ENCODE measurements around the gene CACNA1C. TPM values are rescaled to one million over a fixed set of nuclear protein-coding genes. Genes with fewer than 3 reads are reported as not detected.

Gene CACNA1C
- total RNA-seq, 1 donor from 2014 or later: 1.6 TPM

DNA sequence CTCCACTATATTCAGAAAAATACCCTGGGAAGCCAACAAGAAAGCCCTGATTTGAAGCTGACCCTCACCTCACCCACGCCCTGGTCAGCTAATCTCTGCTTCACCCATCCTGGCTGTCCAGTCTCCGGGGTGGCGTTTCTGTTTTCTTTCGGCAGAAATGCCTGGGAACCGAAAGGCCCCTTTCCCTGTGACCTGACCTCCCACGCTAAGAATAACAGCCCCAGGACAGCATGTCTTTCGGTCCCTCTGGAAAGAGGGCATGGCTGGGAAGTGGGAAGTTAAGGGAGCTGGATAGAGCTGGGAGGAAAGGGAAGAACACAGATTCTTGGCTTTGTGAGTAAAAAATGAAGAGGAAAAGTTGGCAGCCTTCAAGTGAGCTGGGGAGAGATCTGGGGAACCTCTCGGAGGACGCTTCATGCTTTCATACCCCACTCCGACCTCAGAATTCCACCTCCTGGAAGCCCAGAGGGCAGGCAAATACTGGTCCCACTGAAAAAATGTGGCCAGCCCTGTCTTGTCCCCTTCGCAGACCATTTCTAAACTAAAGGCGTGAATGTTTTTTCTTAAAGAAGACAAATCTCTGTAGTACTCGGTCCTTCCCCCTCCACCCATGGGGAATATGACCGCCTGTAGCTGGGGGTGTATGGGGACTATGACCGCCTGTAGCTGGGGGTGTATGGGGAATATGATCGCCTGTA is 579.0 kb downstream of the CACNA1C start:
- H3K36me3 Mint-ChIP-seq (ENCODE audit: low read depth): peaks cover 2% of the 10 kb centered on the region
- H3K27ac Mint-ChIP-seq (ENCODE audit: unreplicated experiment): no peak overlapping the region
- H3K27me3 Mint-ChIP-seq (ENCODE audit: low read depth): peaks cover 18% of the 10 kb centered on the region
- peaks cover 16% of the 10 kb centered on the region for H3K4me1 Mint-ChIP-seq
- TF ChIP-seq, protein P1, sequence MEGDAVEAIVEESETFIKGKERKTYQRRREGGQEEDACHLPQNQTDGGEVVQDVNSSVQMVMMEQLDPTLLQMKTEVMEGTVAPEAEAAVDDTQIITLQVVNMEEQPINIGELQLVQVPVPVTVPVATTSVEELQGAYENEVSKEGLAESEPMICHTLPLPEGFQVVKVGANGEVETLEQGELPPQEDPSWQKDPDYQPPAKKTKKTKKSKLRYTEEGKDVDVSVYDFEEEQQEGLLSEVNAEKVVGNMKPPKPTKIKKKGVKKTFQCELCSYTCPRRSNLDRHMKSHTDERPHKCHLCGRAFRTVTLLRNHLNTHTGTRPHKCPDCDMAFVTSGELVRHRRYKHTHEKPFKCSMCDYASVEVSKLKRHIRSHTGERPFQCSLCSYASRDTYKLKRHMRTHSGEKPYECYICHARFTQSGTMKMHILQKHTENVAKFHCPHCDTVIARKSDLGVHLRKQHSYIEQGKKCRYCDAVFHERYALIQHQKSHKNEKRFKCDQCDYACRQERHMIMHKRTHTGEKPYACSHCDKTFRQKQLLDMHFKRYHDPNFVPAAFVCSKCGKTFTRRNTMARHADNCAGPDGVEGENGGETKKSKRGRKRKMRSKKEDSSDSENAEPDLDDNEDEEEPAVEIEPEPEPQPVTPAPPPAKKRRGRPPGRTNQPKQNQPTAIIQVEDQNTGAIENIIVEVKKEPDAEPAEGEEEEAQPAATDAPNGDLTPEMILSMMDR (conservative IDR thresholded peaks at IDR 0.05): no peak
- no peak for DNase-seq (ENCODE audit: low read depth, low spot score)
- no peaks in the 10 kb centered on the region for H3K9me3 Mint-ChIP-seq
- H3K4me3 Mint-ChIP-seq: no peak overlapping the region

DNA sequence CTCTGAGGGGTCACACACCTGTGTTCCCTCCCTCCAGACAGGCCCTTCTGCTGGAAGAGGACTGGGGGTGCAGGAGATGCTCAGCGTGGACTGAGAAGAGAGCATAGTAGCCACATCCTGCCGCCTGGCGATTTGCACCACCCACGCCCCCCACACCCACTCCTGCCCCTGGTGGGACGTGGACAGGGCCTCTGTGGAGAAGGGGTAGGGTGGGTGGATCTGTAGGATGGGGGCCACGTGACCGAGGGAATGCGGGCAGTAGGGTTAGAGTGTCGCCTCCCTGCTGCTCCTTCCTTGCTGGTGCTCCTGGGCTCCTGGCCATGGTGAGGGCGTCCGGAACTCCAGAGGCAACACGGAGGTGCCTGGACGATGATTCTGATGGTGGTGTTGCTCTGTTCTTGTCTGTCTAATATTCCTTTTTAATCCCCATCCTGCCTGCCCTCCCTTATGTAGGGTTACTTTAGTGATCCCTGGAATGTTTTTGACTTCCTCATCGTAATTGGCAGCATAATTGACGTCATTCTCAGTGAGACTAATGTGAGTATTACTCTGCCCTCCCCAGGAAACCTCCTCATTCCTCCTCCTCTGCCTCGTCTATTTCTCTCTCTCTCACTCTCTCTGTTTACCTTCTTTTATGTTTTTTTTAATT is 580.5 kb downstream of the CACNA1C start:
- no peak for DNase-seq (ENCODE audit: low read depth, low spot score)
- no peak overlapping the region for H3K27ac Mint-ChIP-seq (ENCODE audit: unreplicated experiment)
- TF ChIP-seq, protein P1 (conservative IDR thresholded peaks at IDR 0.05): no peak
- no peak overlapping the region for H3K4me3 Mint-ChIP-seq
- peaks cover 11% of the 10 kb centered on the region for H3K4me1 Mint-ChIP-seq
- H3K9me3 Mint-ChIP-seq: no peaks in the 10 kb centered on the region
- peaks cover 2% of the 10 kb centered on the region for H3K36me3 Mint-ChIP-seq (ENCODE audit: low read depth)
- peaks cover 9% of the 10 kb centered on the region for H3K27me3 Mint-ChIP-seq (ENCODE audit: low read depth)

DNA sequence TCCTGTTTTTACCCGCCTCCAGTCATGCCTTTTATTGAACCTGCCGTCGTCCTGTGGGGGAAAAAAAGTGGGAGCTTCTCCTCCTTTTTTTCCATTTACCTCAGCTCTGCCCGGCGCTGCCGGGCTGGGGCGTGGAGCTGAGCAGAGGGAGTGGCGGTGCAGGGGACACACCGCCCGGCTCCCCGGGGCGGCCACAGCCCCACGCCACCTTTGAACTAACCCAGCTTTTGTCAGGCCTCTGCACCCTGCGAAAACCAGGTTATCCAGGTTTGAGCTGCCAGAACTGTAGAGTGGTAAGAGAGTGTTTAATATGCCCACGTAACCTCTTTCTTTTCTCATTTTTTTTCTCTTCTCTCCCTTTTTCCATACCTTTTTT is 581.0 kb downstream of the CACNA1C start:
- Mint-ChIP-seq H3K36me3 (ENCODE audit: low read depth) (peaks cover 2% of the 10 kb centered on the region), H3K27ac (ENCODE audit: unreplicated experiment) (no peak overlapping the region), H3K4me3 (no peak overlapping the region), H3K27me3 (ENCODE audit: low read depth) (peaks cover 7% of the 10 kb centered on the region), H3K9me3 (no peaks in the 10 kb centered on the region), H3K4me1 (peaks cover 11% of the 10 kb centered on the region)
- TF ChIP-seq, protein P1 (conservative IDR thresholded peaks at IDR 0.05): no peak
- DNase-seq (ENCODE audit: low read depth, low spot score): no peak

DNA sequence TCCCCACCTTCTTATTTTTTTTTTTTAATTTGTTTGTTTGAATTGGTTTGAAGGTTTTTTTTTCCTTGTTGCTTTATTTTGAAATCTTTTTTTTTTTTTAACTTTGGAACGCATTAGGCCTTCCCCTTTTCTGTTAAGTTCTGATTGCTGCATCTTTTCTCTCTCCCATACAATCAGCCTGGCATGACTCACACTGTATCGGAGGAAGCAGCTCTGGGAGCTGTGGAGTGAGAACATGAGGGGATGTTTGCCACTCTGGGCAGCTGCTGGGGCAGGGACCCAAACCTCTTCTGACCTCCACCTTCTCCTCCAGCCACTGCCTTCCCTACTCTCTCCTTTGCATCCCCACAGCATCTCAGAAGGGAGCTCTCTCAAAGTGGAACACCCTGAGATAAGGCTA is 581.7 kb downstream of the CACNA1C start:
- Mint-ChIP-seq H3K4me3 (no peak overlapping the region), H3K27ac (ENCODE audit: unreplicated experiment) (no peak overlapping the region), H3K36me3 (ENCODE audit: low read depth) (peaks cover 2% of the 10 kb centered on the region), H3K27me3 (ENCODE audit: low read depth) (peaks cover 5% of the 10 kb centered on the region), H3K9me3 (no peaks in the 10 kb centered on the region), H3K4me1 (peaks cover 11% of the 10 kb centered on the region)
- TF ChIP-seq, protein P1 (conservative IDR thresholded peaks at IDR 0.05): no peak
- no peak for DNase-seq (ENCODE audit: low read depth, low spot score)

DNA sequence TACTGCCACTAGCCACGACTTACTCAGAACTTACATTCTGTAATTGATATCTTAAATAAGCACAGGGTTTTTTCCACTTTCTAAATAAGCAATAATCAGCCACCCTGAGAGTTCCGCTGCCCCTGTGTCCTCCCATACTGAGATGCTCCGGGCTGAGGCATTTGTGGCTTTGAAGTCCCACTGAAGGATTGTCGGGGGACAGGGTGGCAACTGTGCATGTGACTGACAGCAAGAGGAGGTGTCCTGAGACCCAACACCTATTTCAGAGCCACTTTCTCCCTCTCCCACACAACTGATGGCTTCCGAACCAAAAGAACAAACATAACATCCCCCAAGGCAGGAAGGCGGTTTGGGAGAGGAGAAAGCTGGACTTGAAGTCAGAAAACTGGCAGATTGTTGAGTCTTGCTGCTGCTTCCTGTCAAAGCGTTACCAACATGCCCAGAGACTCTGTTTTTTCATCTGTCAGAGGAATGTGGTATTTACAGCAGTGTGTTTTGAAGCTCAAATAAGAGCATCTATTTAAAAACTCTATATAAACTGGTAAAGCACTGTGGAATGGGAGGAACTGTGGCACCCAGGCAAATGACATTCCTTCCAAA is 584.1 kb downstream of the CACNA1C start:
- peaks cover 2% of the 10 kb centered on the region for H3K27me3 Mint-ChIP-seq (ENCODE audit: low read depth)
- no peak overlapping the region for H3K4me3 Mint-ChIP-seq
- H3K4me1 Mint-ChIP-seq: peaks cover 10% of the 10 kb centered on the region
- no peak for DNase-seq (ENCODE audit: low read depth, low spot score)
- TF ChIP-seq, protein P1 (conservative IDR thresholded peaks at IDR 0.05): no peak
- H3K9me3 Mint-ChIP-seq: no peaks in the 10 kb centered on the region
- peaks cover 2% of the 10 kb centered on the region for H3K36me3 Mint-ChIP-seq (ENCODE audit: low read depth)
- no peak overlapping the region for H3K27ac Mint-ChIP-seq (ENCODE audit: unreplicated experiment)
